ENCODE measurements around the gene TSPAN9. TPM values are rescaled to one million over a fixed set of nuclear protein-coding genes. Genes with fewer than 3 reads are reported as not detected.

Gene TSPAN9
- total and polyA plus RNA-seq, 9 of the 15 experiments (the other 6 are each of a cell fraction or from before 2014, with no cell fraction given): 0.23 to 2.1 (median 0.60) TPM; not detected in 2

DNA sequence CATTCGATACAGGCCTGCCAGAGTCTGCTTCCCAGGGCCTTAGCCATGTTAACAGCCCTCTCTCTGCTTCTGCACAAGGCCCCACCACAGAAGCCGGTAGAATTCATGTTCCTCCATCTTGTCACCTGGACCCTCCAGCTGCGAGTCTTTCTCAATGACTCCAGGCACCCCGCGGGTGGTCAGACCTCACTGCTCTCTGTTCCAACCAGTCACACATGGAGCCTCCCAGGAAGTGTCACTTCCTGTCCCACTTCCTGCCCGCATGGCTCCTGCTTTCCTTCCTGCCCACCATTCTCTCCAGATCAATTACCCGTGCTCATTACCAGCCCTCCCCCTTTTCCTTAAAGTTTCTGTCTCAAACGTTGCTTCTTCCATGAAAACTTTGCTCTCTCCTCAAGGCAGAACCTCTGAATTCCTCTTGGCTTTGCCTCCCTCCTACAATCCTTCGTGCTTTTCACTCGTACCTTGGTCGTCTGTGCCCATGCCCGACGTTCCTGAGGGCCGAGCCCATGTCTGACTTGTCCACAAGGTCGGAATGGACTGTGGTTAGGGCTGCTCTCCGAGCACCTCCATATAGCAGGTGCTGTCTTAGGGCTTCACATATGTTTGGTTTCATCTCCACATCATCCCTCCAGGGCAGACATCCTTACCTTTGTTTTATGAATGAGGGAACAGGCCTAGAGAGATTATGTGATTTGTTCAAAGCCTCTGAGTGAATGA, 172.1 kb downstream of the TSPAN9 start:
- POLR2A ChIA-PET: no interaction called here
- H3K27ac ChIP-seq (ENCODE audit: extremely low read depth, low read depth, low read length): no peak overlapping the region
- no peaks in the 10 kb centered on the region for H3K79me2 ChIP-seq (ENCODE audit: control insufficient read depth, insufficient read depth, low read length)
- CTCF ChIA-PET (ENCODE audit: low intra/inter-chr PET ratio): interaction anchor here (0.6 kb wide), 1 partner anchor 547 kb away, joined by 4 read pairs; no protein-coding TSS in a partner anchor
- H3K9me1 ChIP-seq (ENCODE audit: control insufficient read depth, insufficient read depth, low read length): no peaks in the 10 kb centered on the region
- H3K9me3 ChIP-seq (replicated peaks; ENCODE audit: control insufficient read depth, insufficient read depth, low read depth, low read length): no peaks in the 10 kb centered on the region
- H2AFZ ChIP-seq (ENCODE audit: low read depth, low read length): no peak overlapping the region
- 0 out of 2 replicates have a peak, but pooled peaks have one; percentile 19 for TF ChIP-seq GABPA (tag; conservative IDR thresholded peaks at IDR 0.05; ENCODE audit: low read depth)
- TF ChIP-seq RAD21 (CRISPR knock-in tag; conservative IDR thresholded peaks at IDR 0.05 in 1 of 2, IDR thresholded peaks at IDR 0.05 in 1 of 2): no peak
- TF ChIP-seq COPS2 (conservative IDR thresholded peaks at IDR 0.05): no peak
- H4K20me1 ChIP-seq (replicated peaks; ENCODE audit: control insufficient read depth, insufficient read depth, low read length): no peaks in the 10 kb centered on the region
- no peak for ATAC-seq
- no peak overlapping the region for H3K9ac ChIP-seq (ENCODE audit: insufficient read depth in 1 of 2, low read depth in 2 of 2, low read length in 2 of 2)
- H3K36me3 ChIP-seq (ENCODE audit: control insufficient read depth, insufficient read depth, low read length): no peaks in the 10 kb centered on the region
- DNase-seq (ENCODE audit: extremely low read depth in 1 of 4, low spot score in 3 of 4): no peak
- no TSS peak for BruUV-seq (replicated peaks)
- H3K4me1 ChIP-seq (replicated peaks in 1 of 2; ENCODE audit: control insufficient read depth in 2 of 2, insufficient read depth in 2 of 2, low read length in 2 of 2): no peaks in the 10 kb centered on the region
- no peak overlapping the region for H3K4me2 ChIP-seq (ENCODE audit: insufficient read depth, low read length)
- FAIRE-seq: no peak
- 0% methylated on average over 14 of the region's 16 CpGs for WGBS (ENCODE audit: insufficient coverage, low coverage, missing lambda C conversion rate)
- in situ Hi-C loops (cut with MboI) (no loop called here), intact Hi-C loops (cut with micrococcal nuclease) (no loop called here)
- H3K27me3 ChIP-seq (ENCODE audit: control insufficient read depth in 2 of 2, insufficient read depth in 2 of 2, low read length in 2 of 2): peaks cover 0 to 22% of the 10 kb centered on the region in 2 experiments; a peak in 3 of 5 replicates
- H3K4me3 ChIP-seq: no peak overlapping the region

DNA sequence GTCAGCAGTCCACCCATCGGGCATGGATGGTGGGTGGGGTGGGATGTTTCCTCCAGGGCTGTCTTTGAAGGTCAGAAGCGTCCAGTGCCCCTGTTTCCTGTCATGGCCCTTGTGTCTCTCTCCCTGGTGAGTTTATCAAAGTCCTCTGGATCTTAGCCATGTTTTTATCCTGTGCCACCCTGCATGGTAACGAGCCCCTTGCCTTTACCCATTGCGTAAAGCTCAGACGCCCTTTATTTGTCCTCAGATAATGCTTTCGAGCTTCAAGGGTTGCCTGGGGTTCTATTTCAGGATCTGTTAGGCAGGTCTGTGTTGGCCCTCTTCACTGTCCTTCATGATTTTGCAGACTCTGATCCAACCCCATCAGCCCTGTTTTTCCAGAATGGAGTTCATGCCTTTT, 172.9 kb downstream of the TSPAN9 start:
- Histone ChIP-seq H3K79me2 (ENCODE audit: control insufficient read depth, insufficient read depth, low read length) (no peaks in the 10 kb centered on the region), H3K27me3 (ENCODE audit: control insufficient read depth in 2 of 2, insufficient read depth in 2 of 2, low read length in 2 of 2) (peaks cover 0 to 22% of the 10 kb centered on the region in 2 experiments; a peak in 3 of 5 replicates), H3K9ac (ENCODE audit: insufficient read depth in 1 of 2, low read depth in 2 of 2, low read length in 2 of 2) (no peak overlapping the region), H3K27ac (ENCODE audit: extremely low read depth, low read depth, low read length) (no peak overlapping the region), H3K36me3 (ENCODE audit: control insufficient read depth, insufficient read depth, low read length) (no peaks in the 10 kb centered on the region), H3K4me3 (no peak overlapping the region), H2AFZ (ENCODE audit: low read depth, low read length) (no peak overlapping the region), H3K4me1 (replicated peaks in 1 of 2; ENCODE audit: control insufficient read depth in 2 of 2, insufficient read depth in 2 of 2, low read length in 2 of 2) (no peaks in the 10 kb centered on the region), H4K20me1 (replicated peaks; ENCODE audit: control insufficient read depth, insufficient read depth, low read length) (no peaks in the 10 kb centered on the region), H3K9me1 (ENCODE audit: control insufficient read depth, insufficient read depth, low read length) (no peaks in the 10 kb centered on the region), H3K4me2 (ENCODE audit: insufficient read depth, low read length) (no peak overlapping the region), H3K9me3 (replicated peaks; ENCODE audit: control insufficient read depth, insufficient read depth, low read depth, low read length) (no peaks in the 10 kb centered on the region)
- ChIA-PET CTCF (ENCODE audit: low intra/inter-chr PET ratio) (no interaction called here), POLR2A (no interaction called here)
- BruUV-seq (replicated peaks): no TSS peak
- no peak for FAIRE-seq
- in situ Hi-C loops (cut with MboI) (no loop called here), intact Hi-C loops (cut with micrococcal nuclease) (no loop called here)
- 11% methylated on average over 5 of the region's 6 CpGs for WGBS (ENCODE audit: insufficient coverage, low coverage, missing lambda C conversion rate)
- no peak for DNase-seq (ENCODE audit: extremely low read depth in 1 of 4, low spot score in 3 of 4)
- ATAC-seq: no peak
- no peak for TF ChIP-seq ZNF696 (CRISPR knock-in tag; conservative IDR thresholded peaks at IDR 0.05)
- no peak for TF ChIP-seq POLR2AphosphoS2 (IDR thresholded peaks at IDR 0.05; ENCODE audit: low read length)
- no peak for TF ChIP-seq TAF9B (IDR thresholded peaks at IDR 0.05; ENCODE audit: partially characterized antibody)
- TF ChIP-seq MXI1 (IDR thresholded peaks at IDR 0.05; ENCODE audit: low read depth, low read length): no peak
- TF ChIP-seq HEY1 (CRISPR knock-in tag; IDR thresholded peaks at IDR 0.05; ENCODE audit: borderline replicate concordance): no peak
- TF ChIP-seq DACH1 (IDR thresholded peaks at IDR 0.05; ENCODE audit: partially characterized antibody): no peak
- TF ChIP-seq, protein P1, sequence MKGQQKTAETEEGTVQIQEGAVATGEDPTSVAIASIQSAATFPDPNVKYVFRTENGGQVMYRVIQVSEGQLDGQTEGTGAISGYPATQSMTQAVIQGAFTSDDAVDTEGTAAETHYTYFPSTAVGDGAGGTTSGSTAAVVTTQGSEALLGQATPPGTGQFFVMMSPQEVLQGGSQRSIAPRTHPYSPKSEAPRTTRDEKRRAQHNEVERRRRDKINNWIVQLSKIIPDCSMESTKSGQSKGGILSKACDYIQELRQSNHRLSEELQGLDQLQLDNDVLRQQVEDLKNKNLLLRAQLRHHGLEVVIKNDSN (CRISPR knock-in tag; IDR thresholded peaks at IDR 0.05): no peak
- TF ChIP-seq CREBBP (IDR thresholded peaks at IDR 0.05; ENCODE audit: low read depth, low read length): no peak
- TF ChIP-seq, protein P2, sequence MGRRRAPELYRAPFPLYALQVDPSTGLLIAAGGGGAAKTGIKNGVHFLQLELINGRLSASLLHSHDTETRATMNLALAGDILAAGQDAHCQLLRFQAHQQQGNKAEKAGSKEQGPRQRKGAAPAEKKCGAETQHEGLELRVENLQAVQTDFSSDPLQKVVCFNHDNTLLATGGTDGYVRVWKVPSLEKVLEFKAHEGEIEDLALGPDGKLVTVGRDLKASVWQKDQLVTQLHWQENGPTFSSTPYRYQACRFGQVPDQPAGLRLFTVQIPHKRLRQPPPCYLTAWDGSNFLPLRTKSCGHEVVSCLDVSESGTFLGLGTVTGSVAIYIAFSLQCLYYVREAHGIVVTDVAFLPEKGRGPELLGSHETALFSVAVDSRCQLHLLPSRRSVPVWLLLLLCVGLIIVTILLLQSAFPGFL (CRISPR knock-in tag; IDR thresholded peaks at IDR 0.05): no peak
- TF ChIP-seq KLF1 (tag; IDR thresholded peaks at IDR 0.05): no peak
- no peak for TF ChIP-seq ZNF551 (CRISPR knock-in tag; IDR thresholded peaks at IDR 0.05)
- TF ChIP-seq TRIM28 (IDR thresholded peaks at IDR 0.05): no peak

All from K562 (cell line).